ENCODE measurements around the gene NUDT16L1.

Gene NUDT16L1

DNA sequence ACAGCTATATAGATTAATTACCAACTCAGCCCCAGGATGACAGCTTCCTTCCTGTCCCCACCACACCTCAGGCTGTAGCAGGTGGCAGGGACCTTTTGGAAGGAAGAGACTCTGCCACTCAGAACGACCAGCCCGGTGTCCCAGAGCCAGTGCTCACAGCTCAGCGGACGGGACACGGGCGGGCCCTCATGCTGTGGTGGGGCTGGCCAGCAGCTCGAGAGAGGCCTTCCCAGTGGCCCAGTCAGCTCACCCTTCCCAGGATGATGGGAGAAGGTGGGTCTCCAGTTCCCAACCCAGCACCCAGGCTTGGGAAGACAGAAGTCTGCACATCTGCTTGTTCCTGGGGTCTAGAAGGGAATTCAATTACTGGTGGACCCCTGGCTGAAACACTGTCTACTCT is 10.5 kb downstream of the NUDT16L1 start:
- TF ChIP-seq USF1 (IDR thresholded peaks at IDR 0.05) (no peak), YY1 (IDR thresholded peaks at IDR 0.05; ENCODE audit: low read depth) (no peak), ZBTB7A (IDR thresholded peaks at IDR 0.05; ENCODE audit: low read depth) (no peak), FOXM1 (IDR thresholded peaks at IDR 0.05; ENCODE audit: borderline replicate concordance, low read depth) (no peak), CEBPB (IDR thresholded peaks at IDR 0.05) (no peak), EGR1 (IDR thresholded peaks at IDR 0.05) (no peak), CREB1 (IDR thresholded peaks at IDR 0.05; ENCODE audit: low read depth) (no peak), MAX (IDR thresholded peaks at IDR 0.05) (no peak)

DNA sequence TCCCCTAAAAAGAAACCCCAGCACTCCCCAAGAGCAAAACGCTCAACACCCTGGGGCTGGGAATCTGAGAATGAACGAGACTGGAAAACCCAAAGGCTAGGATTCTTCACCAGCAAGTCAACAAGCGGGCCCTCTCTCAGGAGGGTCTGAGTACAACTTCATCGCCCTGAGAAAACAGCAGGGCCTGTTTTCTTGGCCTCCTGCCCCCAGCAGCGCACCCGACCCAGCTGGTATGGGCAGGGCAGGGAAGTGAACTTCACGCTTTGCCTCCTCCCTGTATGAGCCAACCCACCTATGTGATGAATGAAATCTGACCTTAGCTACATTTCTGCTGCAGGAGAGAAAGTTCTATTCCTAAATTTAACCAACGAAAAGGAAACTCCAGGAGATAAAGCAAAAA is 11.1 kb downstream of the NUDT16L1 start:
- TF ChIP-seq REST (IDR thresholded peaks at IDR 0.05; ENCODE audit: low read depth) (no peak), TAF1 (IDR thresholded peaks at IDR 0.05; ENCODE audit: low read depth) (no peak), EP300 (IDR thresholded peaks at IDR 0.05; ENCODE audit: borderline replicate concordance) (no peak), RAD21 (IDR thresholded peaks at IDR 0.05; ENCODE audit: low read depth) (no peak), ZBTB7A (IDR thresholded peaks at IDR 0.05; ENCODE audit: low read depth) (no peak), USF1 (IDR thresholded peaks at IDR 0.05) (no peak), FOXM1 (IDR thresholded peaks at IDR 0.05; ENCODE audit: borderline replicate concordance, low read depth) (no peak), NFIC (IDR thresholded peaks at IDR 0.05) (no peak), MAX (IDR thresholded peaks at IDR 0.05) (no peak), TEAD4 (IDR thresholded peaks at IDR 0.05) (no peak), CEBPB (IDR thresholded peaks at IDR 0.05) (no peak), CREB1 (IDR thresholded peaks at IDR 0.05; ENCODE audit: low read depth) (no peak), YY1 (IDR thresholded peaks at IDR 0.05; ENCODE audit: low read depth) (no peak), EGR1 (IDR thresholded peaks at IDR 0.05) (no peak), TCF12 (IDR thresholded peaks at IDR 0.05; ENCODE audit: low read depth) (no peak)

GRCh38 chr16:4704913-4705312 is 11.6 kb downstream of the NUDT16L1 start:
- TF ChIP-seq TEAD4 (IDR thresholded peaks at IDR 0.05) (no peak), YY1 (IDR thresholded peaks at IDR 0.05; ENCODE audit: low read depth) (no peak), CREB1 (IDR thresholded peaks at IDR 0.05; ENCODE audit: low read depth) (no peak), EP300 (IDR thresholded peaks at IDR 0.05; ENCODE audit: borderline replicate concordance) (no peak), MAX (IDR thresholded peaks at IDR 0.05) (no peak)

DNA sequence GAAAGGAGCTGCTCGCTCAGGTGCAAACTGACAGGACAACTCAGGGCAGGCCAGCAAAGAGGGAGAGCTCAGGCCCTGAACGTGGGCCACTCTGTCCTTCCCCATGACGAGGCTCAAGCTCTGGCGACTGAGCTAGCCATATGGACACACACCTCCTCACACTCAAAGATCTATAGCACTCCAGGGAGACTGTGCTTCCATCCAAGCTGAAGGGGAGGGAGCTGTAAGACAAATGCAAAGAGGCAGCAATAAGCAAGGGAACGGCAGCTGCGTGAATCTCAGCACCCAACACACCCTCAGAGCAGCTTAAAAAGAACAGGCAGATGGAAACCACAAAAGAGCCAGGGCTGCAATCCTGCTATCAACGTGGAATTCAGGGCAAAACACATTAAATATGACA is 13.5 kb downstream of the NUDT16L1 start:
- no peak for TF ChIP-seq USF1 (IDR thresholded peaks at IDR 0.05)
- TF ChIP-seq ZBTB7A (IDR thresholded peaks at IDR 0.05; ENCODE audit: low read depth) = no peak
- TF ChIP-seq TAF1 (IDR thresholded peaks at IDR 0.05; ENCODE audit: low read depth) = no peak
- TF ChIP-seq CREB1 (IDR thresholded peaks at IDR 0.05; ENCODE audit: low read depth) = no peak
- no peak for TF ChIP-seq TEAD4 (IDR thresholded peaks at IDR 0.05)

GRCh38 chr16:4709481-4709880 is 16.1 kb downstream of the NUDT16L1 start:
- TF ChIP-seq ZBTB7A (IDR thresholded peaks at IDR 0.05; ENCODE audit: low read depth) = no peak
- TF ChIP-seq CEBPB (IDR thresholded peaks at IDR 0.05) = no peak
- no peak for TF ChIP-seq USF1 (IDR thresholded peaks at IDR 0.05)
- TF ChIP-seq RAD21 (IDR thresholded peaks at IDR 0.05; ENCODE audit: low read depth) = no peak
- TF ChIP-seq TEAD4 (IDR thresholded peaks at IDR 0.05) = no peak
- TF ChIP-seq TCF12 (IDR thresholded peaks at IDR 0.05; ENCODE audit: low read depth) = no peak
- no peak for TF ChIP-seq EP300 (IDR thresholded peaks at IDR 0.05; ENCODE audit: borderline replicate concordance)
- no peak for TF ChIP-seq YY1 (IDR thresholded peaks at IDR 0.05; ENCODE audit: low read depth)
- TF ChIP-seq MAX (IDR thresholded peaks at IDR 0.05) = no peak

GRCh38 chr16:4713663-4714501 is 20.5 kb downstream of the NUDT16L1 start:
- no peak for TF ChIP-seq EP300 (IDR thresholded peaks at IDR 0.05; ENCODE audit: borderline replicate concordance)
- TF ChIP-seq TEAD4 (IDR thresholded peaks at IDR 0.05) = no peak
- TF ChIP-seq FOXM1 (IDR thresholded peaks at IDR 0.05; ENCODE audit: borderline replicate concordance, low read depth) = no peak
- TF ChIP-seq ZBTB7A (IDR thresholded peaks at IDR 0.05; ENCODE audit: low read depth) = no peak
